ENCODE measurements around the gene HTT-AS.

HTT-AS gene

GRCh38 chr4:3107691-3108121 is 33.4 kb upstream of the HTT-AS start:
- no peak for TF ChIP-seq TAF1 (IDR thresholded peaks at IDR 0.05; ENCODE audit: borderline replicate concordance, insufficient read depth, low read length)
- no peak for TF ChIP-seq SIN3A (IDR thresholded peaks at IDR 0.05; ENCODE audit: borderline replicate concordance, insufficient read depth, low read length)
- no peak for TF ChIP-seq FOXP2 (optimal IDR thresholded peaks at IDR 0.05; ENCODE audit: borderline replicate concordance, extremely low read depth, extremely low read length, insufficient read depth)
- TF ChIP-seq POLR2AphosphoS5 (IDR thresholded peaks at IDR 0.05; ENCODE audit: low read depth, low read length), result no peak
- TF ChIP-seq REST (IDR thresholded peaks at IDR 0.05; ENCODE audit: insufficient read depth in 1 of 2, low read depth in 2 of 2, low read length in 2 of 2), result no peak

- TF ChIP-seq POLR2AphosphoS5 (IDR thresholded peaks at IDR 0.05; ENCODE audit: low read depth, low read length) (no peak), REST (IDR thresholded peaks at IDR 0.05; ENCODE audit: insufficient read depth in 1 of 2, low read depth in 2 of 2, low read length in 2 of 2) (no peak), SIN3A (IDR thresholded peaks at IDR 0.05; ENCODE audit: borderline replicate concordance, insufficient read depth, low read length) (no peak), TAF1 (IDR thresholded peaks at IDR 0.05; ENCODE audit: borderline replicate concordance, insufficient read depth, low read length) (no peak), FOXP2 (optimal IDR thresholded peaks at IDR 0.05; ENCODE audit: borderline replicate concordance, extremely low read depth, extremely low read length, insufficient read depth) (no peak)
Observed at GRCh38 chr4:3107271-3107670, 32.9 kb upstream of the HTT-AS start.

- TF ChIP-seq FOXP2 (optimal IDR thresholded peaks at IDR 0.05; ENCODE audit: borderline replicate concordance, extremely low read depth, extremely low read length, insufficient read depth) (peak; percentile 86), REST (IDR thresholded peaks at IDR 0.05; ENCODE audit: insufficient read depth in 1 of 2, low read depth in 2 of 2, low read length in 2 of 2) (no peak)
Observed at GRCh38 chr4:3106339-3107186, 32.2 kb upstream of the HTT-AS start.

GRCh38 chr4:3098346-3098745 is 24.0 kb upstream of the HTT-AS start:
- no peak for TF ChIP-seq REST (IDR thresholded peaks at IDR 0.05; ENCODE audit: insufficient read depth in 1 of 2, low read depth in 2 of 2, low read length in 2 of 2)
- no peak for TF ChIP-seq SIN3A (IDR thresholded peaks at IDR 0.05; ENCODE audit: borderline replicate concordance, insufficient read depth, low read length)
- no peak for TF ChIP-seq FOXP2 (optimal IDR thresholded peaks at IDR 0.05; ENCODE audit: borderline replicate concordance, extremely low read depth, extremely low read length, insufficient read depth)
- no peak for TF ChIP-seq TAF1 (IDR thresholded peaks at IDR 0.05; ENCODE audit: borderline replicate concordance, insufficient read depth, low read length)
- no peak for TF ChIP-seq POLR2AphosphoS5 (IDR thresholded peaks at IDR 0.05; ENCODE audit: low read depth, low read length)

All from PFSK-1 (cell line).